Stimulated activated CD8-positive, alpha-beta memory T cell treated with anti-CD3 and anti-CD28 coated beads, Interleukin-4, amount 100 ng/mL, for 24 hours (primary cell): ENCODE data around the gene TEX2.
"Not testable (repeated sequence)": the region's sequence is repeated elsewhere in the genome, so short reads cannot be mapped to it uniquely, and the experiment has no call there.

Experiments
- DNase-seq: peaks from one replicate; pipeline ENCODE4 v3.0.0-alpha.2; 2020; ENCODE audit warnings: low read depth

Gene TEX2

DNA sequence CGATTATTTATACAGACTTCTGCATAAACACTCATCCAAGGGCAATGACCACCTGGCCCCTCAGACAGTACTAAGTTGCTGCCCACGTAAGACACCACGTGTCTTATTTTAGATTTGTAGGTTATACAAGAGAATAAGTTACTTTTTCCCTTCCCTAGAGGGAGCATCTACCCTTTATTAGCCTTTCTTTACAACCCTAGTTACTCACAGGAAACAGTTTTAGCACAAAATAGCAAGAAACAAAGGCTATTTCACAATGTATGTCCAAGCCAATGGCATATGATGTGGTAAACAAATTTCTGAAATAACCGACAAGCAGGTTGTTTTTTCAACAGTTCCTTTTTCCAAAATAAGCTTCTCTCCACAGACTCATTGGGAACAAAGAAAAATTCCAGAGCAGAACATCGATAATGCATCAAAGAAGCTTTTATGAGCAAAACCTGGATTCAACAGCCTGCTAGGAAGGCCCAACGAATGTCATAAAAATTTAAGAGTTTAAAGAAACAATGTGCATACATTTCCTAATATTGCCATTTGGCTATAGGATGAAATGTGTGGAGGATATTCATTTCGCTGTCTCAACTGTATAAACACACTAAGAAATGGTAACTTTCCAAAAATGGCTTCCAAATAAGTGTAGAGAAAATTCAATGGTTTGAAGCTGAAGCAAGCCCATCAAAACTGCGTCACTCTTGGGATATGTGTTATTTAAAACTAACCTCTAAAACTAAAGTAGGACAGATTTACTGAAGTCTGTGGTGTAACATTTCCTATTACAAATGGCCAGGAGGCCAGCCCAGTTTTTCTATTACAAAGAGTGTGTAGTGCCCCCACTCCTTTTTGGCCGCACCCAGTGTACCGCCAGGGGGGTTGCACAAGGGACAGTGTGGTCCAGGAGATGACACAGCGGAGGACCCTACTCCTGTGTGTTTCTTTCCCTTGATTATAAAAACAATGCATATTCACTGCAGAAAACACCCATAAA lies 82.7 kb downstream of the TEX2 start:
- DNase-seq = no peak

DNA sequence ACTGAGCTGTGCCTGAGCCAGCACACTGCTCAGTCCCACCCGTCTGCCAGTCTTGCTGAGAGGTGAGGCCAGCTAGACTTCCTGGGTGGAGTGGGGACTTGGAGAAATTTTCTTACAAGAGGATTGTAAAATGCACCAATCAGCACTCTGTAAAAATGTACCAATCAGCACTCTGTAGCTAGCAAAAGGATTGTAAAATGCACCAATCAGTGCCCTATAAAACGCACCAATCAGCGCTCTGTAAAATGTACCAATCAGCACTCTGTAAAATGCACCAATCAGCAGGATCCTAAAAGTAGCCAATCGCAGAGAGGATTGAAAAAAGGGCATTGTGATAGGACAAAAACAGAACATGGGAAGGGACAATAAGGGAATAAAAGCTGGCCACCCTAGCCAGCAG lies 84.0 kb downstream of the TEX2 start:
- DNase-seq = not testable (repeated sequence)

DNA sequence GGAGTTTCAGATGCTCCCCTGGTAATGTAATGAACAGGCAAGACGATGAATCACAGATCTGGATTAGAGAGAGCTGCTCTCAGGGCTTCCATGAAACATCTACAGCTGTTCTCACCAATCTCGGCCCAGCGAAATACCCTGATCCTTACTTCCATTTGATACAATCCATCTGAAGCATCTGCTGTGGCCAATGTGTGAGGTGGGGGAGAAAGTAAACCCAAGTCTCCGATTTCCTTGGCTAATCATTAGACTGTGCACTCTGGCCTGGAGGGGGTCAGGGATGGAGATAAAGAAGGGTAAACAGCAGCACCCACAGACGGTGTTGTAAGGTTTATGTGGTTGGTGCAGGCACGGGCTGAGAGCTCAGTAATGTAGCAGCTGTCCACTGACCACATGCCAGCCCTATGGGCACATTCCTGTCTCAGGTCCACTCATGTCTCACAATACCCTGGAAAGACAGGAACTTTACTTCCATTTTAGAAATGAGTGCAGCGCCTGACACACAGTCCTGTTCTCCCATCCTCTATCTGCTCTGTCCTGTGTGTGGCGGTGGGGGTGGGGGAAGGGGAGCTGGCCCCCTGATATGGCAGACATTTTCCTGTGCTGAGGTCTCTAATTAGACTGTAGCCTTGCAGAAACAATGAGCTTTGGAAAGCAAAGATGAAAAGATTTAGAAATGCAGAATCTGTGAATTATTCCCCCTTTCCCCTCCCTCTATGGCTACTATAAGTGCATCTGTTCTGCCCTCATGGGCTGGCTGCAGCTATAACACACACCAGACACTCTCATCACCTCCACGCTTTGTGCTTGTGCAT lies 84.8 kb downstream of the TEX2 start:
- no peak for DNase-seq

DNA sequence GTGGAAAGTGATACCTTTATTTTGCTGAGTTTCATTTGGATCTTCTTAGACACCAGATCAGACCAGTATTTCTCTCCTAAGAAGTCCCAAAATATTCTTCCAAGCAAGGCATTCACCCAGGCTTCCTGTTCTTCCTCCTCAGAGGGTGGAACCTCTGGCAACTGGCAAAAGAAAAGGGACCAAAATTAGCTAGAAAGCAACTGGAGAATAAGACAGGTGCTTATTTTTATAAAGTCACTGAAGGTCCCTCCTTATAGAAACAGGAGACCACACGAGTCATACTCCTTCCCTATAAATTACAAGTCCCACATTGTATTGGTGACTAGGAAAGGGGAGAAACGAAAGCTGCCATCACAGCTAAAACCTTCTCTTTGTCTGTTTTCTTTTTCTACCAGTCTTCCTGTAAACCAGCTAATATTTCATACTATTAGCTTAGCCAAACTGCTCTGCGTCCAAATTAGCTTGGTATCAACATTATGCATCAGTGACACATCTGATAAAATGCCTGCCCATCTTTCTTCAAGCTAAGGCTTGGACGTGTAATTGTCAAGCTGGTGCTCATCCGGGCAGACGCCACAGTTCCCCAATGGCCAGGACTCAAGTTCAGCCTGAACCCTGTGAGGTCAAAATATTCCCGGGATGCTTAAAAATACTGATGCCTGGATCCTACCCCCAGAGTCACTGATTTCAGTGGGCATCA lies 85.6 kb downstream of the TEX2 start:
- no peak for DNase-seq

DNA sequence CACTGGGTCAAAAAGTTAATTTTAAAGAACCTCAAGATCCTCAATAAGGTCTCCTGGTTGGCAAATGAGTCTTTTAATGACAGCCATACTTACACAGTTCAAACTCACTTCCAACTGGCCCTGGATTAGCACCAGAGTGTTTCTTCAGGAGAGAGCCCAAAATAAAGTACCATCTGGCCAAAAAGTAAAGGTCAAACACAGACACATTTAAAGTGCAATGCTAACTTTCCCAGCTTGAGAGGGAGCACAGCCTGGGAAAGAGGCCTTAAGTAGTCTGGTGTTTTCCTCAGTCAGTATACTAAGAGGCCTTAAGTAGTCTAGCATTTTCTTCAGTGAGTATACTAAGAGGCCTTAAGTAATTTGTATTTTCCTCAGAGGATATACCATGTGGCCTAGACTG lies 86.5 kb downstream of the TEX2 start:
- DNase-seq = no peak

DNA sequence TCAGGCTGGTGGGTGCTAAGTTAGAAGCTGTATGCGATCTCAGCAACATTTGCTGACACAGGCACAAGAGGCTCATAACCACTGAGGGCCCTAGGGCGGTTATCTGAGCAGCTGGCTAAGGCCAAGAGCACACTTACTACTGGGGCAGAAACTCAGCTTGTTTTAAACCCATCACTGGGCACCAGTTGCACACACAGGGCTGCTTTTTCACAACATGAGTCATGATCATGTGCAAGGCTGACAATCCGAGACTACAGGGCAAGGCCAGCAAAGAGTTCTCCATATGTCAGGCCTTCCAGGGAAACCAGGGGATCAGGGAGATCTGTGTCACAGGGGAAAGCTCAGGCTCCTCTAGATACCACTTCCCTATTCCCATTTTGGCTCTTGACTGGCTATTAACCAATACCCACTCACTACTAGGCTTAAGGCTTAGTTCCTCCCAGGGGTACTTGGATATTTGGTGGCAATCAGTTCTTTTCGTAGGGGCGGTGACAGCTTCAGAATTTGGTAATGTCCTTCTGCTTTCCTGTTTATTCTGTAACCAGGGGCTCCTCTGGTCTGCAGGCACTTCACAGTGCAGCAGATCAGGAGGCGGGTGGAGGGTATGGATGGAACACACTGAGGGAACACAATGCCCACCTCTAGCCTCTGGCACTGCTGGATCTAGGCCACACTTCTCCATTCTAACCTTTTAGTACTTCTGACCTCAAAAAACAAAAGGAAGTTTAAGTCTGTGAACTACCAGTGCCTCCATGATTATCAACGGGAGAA lies 88.2 kb downstream of the TEX2 start:
- DNase-seq = no peak

DNA sequence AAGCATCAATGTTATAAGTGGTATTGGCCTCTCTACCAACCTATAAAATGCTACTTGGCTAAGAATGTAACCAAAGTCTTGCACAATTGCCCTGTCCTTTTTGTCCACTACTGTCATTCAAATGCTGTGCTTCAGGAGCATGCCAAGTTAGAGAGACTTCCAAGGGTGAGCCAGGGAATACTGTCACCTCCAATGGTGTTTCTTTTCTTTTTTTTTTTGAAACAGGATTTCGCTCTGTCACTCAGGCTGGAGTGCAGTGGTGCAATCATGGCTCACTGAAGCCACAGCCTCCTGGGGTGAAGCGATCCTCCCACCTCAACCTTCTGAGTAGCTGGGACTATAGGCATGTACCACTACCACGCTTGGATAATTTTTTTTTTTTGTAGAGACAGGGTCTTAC lies 89.4 kb downstream of the TEX2 start:
- DNase-seq = no peak

DNA sequence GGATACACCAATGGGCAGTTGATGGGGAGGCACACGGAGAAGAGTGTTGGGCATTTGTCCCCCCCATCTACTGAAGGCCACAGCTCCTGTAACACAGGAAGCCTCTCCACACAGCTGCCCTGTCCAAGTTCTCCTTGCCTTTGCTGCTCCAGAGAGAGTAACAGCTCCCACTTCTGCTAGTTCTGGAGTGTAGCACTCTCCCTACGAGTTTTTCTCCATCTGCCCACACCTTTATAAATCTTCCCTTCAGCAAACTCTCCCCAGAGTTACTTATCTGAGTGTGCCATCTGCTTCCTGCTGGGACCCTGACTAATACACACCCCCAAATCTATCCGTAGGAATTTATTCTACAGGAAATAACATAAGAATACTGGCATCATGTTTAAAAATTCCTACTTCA lies 90.5 kb downstream of the TEX2 start:
- no peak for DNase-seq

DNA sequence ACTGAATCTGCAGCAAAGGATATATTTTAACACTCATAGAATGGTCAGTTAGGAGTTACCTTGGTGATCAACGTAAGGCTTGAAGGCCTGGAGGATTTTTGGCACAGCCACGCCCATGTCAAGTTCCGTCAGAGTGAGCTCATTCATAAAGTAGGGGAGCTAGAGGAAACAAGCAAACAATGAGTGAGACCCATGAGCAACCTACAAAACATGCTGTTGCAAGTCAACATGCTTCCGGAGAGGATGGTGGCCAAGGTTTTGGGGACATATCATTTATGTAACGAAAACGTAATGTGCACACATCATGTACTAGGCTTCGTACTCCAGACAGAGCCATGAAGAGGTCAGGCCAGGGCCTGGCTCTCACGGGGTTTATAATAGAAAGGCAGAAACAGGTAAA lies 92.0 kb downstream of the TEX2 start:
- DNase-seq = no peak

DNA sequence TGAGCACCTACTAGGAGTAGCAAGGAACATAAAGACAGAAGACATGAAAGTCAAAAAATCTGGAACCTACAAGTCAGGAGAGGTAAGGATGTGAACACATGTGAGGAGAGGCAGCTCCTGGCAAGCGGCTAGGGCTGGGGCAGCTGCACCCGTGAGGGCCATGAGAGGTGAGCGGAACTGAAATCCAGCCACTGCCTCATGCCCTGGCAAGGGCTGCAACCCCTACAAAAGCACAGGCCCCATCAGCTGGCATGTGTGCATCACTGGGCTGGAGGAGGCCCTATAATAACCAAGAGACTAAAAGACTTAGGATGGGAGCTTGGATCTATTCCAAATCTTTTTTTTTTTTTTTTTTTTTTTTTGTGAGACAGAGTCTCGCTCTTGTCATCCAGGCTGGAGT lies 92.8 kb downstream of the TEX2 start:
- DNase-seq = no peak

DNA sequence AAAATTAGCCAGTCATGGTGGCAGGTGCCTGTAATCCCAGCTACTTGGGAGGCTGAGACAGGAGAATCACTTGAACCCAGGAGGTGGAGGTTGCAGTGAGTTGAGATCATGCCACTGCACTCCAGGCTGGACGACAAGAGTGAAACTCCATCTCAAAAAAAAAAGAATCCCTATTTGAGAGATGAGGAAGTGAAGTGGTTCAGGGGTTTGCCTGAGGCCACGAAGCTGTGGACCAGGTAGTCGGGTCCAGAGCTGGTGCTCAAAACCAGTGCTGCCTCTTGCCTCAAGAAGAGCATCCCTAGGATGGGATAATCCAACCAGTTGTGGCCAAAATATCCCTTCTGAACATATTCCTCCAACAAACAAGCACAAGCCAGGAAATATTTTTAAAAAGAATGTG lies 95.4 kb downstream of the TEX2 start:
- DNase-seq = not testable (repeated sequence)

DNA sequence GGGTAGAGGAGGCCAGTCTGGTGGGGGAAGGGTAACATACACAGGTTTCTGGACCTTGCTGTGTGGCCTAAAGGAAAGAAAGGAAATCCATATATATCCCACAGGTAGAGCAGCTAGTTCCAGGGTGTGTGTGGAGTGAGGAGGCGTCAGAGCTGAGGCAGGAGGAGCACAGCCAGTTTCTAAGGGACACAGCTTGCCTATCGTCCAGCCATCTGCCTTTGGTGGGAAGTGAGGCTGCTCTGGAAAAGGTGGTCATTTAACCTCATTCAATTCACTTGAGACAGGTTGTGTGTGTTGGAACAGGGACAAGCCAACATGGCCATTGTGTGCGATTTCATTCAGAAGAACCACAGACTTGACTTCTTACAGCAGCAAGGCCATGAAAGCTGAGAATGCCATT lies 96.2 kb downstream of the TEX2 start:
- DNase-seq = no peak

DNA sequence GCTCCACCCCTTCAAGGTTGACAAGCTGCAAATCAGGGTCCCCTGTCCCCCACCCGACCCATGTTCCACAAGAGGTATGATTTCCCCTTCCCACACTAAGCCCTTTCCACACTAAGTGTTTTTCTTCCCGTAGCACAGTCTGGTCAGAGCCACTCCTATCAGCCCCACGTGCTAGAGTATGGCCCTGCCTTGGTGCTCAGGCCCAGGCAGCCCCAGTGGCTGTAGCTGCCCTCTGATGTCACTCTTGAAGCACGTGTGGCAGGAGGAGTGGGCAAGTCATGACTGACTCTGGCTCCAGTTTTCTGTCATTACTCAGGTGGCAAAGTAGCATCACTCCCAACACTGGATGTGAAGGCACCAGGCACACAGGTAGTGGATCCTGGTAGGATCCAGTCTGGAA lies 97.7 kb downstream of the TEX2 start:
- DNase-seq = no peak

DNA sequence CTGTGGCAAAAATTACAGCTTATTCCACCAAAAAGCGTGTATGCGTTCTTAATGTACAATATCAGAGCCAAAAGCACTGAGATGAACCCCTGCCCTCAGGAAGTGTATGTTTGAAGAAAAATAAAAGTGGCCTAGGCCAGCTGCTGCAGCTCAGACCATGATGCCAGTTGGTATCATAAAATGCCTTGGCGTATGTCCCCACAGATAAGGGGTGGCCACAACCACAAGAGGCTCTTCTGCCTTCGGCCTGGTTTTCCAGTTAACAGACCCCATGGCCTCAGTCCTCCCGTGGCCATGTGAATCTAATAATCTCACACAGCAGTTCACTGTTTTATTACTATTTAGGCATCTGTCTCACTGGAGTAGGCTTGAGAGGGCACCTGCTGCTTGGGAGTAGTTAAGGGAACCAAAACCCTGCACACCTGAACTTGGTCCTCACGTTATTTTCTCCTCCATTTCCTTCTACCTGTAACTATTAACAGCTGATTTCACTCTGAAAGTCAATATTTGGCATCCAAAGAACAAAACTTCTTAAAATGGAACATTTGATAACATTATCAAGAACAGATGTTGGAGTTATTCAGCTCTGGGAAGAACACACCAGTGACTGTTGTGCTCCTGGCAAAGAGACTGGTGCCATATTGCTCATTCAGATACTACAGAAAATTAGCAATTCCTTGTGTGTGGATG lies 98.3 kb downstream of the TEX2 start:
- no peak for DNase-seq

DNA sequence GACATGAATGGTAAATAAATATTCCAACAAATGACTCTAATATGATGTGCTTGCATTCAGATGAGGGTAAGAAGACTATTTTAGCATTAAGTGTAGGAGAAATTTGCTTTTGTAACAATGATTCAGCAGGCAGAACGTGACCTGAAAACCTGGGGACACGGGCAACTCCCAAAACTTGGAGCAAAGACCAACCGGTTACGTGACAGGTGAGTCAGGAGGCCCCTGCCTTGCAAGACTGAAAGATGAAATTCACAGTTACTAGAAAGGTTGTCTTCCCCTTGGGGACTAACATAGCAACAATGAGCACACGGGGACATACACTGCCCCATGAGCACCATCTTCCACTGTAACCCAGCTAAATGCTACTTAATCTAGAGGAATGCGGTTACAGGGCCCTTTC lies 99.6 kb downstream of the TEX2 start:
- DNase-seq = no peak

DNA sequence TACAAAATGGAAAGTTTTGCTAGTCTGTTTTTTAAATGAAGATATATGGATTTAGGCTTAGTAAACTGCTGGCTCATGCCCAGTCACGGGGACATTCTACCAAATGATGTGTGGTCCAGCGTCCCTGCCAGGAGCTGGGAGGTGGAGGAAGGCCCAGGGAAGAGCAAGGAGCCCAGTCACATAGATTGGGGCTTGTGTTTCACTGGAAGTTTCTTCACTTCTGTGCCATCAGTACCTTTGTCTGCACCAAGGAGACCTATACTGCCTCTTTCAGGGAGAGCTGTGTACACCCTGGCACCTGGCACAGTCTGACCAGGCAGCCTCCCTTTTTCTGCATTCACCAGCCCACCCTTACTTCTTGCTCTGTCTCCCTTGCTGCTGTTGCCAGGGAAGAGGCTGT lies 100.5 kb downstream of the TEX2 start:
- no peak for DNase-seq

DNA sequence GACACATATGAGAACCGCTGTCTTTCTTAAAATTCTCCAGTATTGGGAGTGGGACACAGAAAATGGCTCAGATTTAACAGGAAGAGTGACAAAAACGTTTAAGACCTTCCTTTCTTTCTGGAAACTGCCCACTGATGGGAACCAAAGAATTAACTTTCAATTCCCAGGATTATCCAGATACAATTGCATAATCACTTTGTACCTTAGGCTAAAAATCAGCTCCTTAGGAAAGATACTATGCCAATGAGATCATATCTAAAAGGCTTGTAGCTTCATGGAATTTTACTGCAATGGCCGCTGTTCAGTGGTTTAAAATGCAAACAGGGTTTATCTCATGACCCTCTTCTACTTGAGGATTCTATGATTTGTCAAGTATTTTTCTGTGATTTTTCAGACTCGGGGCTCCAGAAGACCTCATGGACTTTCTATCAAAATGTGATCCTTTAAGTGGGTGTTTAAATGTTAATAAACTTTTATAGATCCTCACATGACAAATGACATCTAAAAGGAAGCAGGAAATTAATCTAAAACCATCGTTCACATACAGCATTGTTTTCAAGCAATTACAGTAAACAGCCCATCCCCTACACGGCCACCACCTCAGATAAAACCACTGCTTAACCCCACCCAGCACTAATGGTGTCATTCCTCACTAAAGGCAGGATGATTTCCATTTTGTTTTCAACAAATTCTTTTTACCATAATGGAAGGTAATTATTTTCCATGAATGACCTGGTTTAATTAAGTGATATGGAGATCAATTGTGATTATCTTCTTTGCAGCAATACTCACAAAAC lies 101.5 kb downstream of the TEX2 start:
- DNase-seq = no peak

DNA sequence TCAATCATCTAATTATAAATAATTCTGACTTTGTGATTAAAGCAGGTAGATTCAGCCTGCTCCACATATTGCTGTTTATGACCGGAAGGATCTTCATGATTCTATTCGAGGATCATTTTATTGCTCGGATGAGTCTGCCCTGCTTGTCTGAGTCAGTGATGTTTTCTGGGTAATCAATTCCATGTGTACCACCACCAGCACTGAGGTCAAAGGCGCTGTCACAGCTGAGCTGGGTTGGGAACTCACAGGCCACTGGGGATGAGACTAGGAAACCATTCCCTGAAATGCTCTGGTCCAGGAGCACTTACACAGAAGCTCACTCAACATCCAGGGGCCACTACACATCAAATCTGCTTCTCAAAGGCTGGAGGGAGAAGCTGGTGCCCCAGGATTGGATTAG lies 102.7 kb downstream of the TEX2 start:
- DNase-seq = no peak

DNA sequence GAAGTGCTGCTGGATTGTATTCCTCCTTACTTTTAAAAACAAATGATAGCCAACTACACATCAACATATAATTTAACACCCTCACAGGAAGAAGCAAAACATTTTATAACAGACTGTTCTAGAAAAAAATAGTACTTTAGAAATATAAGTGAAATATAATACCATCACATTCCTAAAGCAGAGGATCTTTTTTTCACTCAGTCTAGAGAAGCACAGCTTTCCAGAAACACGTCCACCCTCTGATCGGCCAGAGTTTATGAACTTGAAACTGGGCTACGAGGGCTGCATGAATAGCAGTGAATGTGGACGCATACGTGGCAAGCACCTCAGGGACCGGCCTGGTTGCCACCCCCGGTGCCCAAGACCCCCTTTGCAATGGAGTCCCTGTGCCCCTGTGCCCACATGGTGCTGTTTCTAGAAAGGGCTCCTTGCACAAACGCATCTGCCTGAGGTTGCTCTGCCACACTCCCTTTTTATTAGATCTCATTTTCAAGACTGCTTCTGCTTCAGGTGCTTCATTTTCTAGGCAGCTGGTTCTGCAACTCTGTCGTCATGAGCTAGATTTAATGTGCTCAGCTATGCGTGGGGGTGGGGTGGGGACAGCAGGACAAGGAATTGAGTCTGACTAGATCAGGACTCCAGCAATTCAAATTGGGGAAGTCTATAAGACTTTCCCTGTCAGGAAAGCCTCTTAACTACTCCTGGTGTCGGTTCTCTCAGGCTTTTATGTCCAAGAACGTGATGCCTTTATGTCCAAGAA lies 104.0 kb downstream of the TEX2 start:
- no peak for DNase-seq

DNA sequence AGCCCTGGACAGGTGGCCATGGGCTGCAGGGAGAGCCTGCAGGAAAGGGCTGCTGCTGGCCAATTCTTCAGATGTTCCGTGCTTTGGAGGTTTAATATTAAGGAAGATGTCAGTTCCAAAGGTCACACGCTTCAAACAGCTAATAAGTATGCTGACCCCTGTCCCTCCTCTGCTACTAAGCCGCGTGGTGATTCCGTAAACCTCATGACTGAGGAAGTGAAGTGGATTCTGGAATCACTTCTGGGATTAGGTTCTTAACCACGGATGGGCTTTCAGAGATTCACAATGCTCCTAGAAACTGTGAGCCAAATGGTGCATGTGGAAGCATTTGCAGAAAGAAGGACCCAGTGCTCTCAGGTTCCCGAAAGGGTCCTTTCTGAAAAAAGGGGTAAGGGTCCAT lies 104.7 kb downstream of the TEX2 start:
- DNase-seq = no peak
